MV-4-11 (cell line): Measurements from ENCODE around the gene TIPARP.
A peak's percentile ranks its signal among the peaks of the same experiment; 100 is the strongest.
"Not testable (repeated sequence)": the region's sequence is repeated elsewhere in the genome, so short reads cannot be mapped to it uniquely, and the experiment has no call there.

Experiments used
- DNase-seq: peaks from one replicate; lab custom pipeline; 2025; lab: John Stamatoyannopoulos, UW

Gene TIPARP

DNA sequence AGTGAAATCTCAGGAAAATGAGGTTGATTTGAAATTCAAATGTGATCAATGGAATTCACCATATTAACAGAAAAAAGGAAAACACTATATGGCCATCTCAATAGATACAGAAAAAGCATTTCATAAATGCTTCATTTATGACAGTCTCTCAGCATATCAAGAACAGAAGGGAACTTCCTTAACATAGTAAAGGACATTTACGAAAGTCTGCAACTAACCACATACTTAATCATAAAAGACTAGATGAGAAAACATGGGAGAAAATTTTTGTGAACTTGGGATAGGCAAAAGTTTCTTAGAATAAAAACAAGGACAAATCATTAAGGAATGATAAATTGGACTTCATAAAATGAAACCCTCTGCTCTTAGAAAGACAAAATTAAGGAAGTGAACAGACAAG is 24.7 kb upstream of the TIPARP start:
- DNase-seq: peak; percentile 68

DNA sequence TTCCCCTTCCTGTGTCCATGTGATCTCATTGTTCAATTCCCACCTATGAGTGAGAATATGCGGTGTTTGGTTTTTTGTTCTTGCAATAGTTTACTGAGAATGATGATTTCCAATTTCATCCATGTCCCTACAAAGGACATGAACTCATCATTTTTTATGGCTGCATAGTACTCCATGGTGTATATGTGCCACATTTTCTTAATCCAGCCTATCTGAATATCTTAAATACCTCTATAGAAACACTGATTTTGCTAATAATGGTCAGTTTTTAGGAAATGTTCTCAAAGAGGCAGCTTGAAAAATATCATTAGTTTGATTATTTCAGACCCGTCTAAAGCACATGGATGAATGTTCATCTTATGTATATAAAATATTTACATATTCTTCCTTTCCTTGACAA is 21.7 kb upstream of the TIPARP start:
- not testable (repeated sequence) for DNase-seq

DNA sequence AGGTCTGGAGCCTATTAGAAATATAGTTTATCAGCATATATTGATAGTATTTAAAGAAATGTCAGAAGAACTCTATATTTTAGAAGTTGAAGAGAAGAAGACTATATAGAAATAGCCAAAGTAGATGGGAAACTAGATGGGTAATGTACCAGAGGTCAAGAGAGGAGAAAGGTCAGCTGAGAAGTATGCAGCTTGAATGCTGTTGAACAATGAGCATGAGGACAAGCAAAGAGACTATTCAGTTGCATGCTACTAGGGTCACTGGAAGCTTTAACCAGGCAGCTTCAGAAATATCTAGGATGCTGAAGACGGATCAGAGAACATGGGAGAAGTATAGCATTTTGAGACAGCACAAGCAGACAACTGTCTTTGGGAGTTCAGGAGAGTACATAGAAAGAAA is 19.6 kb upstream of the TIPARP start:
- no peak for DNase-seq

DNA sequence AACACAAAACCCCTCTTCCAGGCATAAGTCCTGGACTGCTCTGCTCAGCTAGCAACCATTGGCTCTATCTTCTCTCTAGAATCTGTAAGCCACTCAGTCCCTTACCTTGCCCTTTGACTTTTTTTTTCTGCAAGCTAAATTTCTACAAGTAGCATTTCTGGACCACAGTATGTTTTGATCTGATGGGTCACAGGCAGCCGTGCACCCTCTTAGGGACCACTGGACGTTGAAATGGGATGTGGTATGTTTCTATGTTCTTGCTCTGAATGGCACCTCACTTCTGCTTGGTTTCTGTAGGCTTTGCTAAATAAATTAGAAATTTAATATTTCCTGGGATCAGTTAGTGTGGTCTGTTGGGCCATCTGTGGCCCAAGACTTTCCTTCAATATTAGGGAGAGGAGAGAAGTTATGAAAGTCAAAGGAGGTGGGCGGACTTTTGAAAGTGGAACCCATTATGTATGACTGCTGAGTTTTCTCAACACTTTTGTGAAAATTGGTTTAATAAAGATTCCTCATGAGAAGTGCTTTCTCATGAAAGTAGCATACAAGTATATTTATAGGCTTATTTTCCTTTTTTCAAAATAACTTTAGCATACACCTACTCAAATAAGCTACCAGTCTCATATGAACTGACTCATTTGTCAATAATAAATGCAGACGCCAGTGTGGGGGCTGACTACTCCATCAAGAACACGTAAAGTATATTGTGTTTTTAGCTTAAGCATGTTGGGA is 18.4 kb upstream of the TIPARP start:
- peak; percentile 24 for DNase-seq

DNA sequence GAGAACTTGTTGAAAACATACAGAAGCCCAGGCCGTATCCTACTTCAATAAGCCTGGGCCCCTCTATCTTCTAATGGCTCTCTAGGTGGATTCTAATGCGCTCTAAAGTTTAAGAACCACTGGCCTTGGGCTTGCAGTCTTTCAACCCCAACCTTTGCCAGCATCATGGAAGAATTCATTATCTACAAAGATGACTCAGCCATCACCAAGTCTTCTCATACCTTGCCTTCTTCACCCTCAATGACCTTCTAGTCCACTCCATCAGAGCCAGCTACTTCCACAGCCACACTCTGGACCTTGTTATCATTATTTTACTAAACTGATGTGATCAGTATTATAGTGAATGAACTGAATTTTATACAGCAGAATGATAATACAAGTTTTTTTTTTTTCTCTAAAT is 16.9 kb upstream of the TIPARP start:
- DNase-seq: no peak

DNA sequence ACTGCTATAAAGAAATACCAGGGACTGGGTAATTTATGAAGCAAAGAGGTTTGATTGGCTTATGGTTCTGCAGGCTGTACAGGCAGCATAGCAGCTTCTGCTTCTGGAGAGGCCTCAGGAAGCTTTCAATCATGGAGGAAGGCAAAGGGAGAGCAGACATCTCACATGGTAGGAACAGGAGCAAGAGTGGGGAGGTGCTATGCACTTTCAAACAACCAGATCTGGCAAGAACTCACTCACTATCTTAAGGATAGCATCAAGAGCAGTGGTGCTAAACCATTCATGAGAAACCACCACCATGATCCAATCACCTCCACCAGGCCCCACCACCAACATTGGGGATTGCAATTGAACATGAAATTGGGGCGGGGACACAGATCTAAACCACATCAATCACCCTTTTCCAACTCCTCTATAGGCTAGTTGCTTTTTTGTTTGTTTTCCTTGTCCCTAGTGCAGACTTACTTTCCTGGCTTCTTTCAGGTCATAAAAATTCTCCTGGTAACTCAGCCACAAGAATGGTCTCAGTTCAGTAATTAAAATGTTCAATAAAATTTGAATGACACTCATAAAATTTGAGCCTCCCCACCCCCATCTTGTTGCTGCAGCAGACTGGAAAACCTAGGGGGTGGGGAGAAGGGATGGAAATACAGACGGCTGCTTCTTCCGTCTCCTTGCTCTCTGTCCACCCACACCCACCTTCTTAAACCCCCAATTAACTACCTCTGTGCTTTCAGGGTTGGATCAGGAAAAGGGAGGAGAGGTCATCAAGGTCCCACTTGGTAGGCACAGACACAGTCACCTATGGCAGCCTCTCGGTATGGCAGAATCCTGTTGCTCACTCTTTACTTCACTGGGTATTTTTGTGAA is 16.3 kb upstream of the TIPARP start:
- DNase-seq: no peak

DNA sequence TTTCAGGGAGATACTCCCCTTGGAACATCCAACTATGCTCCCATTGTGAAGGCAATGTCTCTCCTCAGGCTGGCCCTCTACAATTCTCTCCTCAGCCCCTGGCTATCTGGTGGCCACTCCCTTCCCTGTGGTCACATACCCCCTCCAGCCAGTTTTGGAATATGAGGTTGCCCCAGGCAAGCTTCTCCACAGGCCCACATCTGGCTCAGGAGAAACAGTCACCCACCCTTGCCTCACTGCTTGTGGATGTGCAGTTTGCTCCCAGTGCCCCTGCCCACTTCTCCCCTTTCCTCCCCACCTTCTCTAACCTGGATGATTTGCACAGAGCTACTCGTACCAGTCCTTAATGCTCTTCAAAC is 15.7 kb upstream of the TIPARP start:
- no peak for DNase-seq

DNA sequence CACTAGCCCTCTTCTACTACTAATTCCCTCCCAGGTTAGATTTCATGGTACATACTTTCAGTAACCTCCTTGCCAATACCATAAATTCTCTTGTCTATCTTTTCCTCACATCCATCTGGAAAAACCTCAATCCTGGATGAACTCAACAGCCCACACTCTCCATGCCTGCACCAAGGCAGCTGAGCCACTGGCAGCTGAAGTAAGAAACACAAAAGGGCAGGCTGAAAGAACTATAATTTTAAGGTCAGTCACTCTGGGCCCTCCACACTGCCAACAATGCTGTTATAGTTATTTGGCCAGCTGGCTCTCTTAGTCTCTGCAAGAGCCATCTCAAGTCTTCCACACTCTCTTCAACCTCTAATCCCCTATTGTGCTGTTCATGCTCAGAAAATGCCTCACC is 15.1 kb upstream of the TIPARP start:
- DNase-seq: no peak

DNA sequence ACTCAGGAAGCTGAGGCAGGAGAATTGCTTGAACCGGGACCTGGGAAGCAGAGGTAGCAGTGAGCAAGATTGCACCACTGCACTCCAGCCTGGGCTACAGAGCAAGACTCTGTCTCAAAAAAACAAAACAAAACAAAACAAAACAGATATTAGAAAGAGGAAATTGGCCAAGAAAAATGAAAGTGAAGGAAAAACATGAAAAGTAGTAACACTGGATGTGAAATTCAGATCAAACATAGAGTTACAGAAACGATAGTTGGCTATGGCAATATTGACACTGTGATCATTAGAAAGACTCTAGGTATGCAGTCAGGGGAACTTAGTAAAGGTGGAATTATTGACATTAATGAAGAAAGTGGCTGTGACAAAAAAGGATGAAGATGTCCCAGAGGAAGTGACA is 13.2 kb upstream of the TIPARP start:
- DNase-seq: peak; percentile 80

DNA sequence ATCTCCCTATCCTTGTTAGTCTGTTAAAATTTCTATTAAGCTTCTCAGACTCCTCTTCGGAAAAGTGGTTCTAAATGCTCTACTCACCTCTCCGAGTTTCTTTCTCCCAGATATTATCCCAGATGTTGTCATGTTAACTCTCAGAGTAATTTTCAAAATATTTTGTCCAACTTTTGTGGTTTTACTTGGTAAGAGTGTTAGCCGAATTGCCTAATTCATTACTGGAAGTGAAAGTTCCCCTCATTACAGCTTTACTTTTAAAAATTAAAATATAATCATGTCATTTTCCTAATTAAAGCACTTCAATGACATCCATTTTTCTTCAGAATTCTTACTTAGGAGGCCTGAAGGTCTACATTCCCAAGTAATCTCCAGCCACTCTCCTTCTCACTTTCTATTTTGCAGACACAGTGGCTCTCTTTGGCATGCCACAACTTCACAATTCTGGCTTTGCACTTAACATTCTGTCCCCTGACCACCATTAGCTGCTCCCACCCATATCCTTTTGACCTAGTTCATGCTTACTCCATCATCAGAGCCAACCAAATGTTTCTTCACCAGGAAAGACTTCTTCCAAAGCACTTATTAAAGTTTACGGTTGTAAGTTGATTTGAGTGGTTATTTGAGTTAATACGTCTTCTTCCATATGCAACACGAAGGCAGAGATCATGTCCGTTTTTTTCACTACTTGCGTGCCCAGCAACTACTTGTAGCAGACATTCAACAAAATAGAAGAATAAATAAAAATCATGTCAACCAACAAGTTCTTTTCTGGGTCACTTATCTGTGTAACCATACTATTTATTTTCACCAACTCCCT is 10.2 kb upstream of the TIPARP start:
- peak; percentile 74 for DNase-seq

DNA sequence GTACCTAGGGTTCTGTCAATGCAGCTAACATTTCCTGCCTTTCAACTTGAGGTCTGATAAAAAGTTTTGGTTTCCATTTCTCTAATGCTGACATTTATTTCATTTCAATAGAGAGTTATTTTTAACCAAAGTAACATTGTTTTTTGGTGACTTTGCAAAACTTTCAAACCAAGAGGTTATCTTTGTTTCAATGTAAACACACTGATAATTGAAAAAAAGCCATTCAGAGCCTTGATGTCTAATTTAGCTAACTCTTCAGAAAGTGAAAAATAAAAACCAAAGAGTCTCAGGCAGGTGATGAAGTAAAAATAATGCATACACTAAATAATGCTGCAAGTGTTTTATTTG is 9.6 kb upstream of the TIPARP start:
- DNase-seq: no peak

DNA sequence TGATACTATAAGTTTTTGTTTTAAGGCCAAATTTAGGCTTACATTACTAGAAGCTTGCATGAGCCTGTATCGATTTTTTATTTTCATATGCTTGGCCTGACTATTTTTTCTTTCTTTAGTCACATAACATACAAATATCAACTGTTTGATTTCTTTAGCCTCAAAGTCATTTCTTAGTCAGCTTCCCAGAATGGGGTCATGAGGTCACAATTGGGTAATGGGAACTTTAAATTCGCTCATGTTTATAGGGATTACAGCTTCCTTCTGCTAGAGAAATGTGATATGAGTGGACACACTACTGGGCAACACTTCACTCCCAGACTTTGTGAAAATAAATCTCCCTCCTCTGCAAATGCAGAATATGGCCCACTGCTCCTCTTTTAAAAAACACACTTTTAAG is 9.1 kb upstream of the TIPARP start:
- peak; percentile 80 for DNase-seq

DNA sequence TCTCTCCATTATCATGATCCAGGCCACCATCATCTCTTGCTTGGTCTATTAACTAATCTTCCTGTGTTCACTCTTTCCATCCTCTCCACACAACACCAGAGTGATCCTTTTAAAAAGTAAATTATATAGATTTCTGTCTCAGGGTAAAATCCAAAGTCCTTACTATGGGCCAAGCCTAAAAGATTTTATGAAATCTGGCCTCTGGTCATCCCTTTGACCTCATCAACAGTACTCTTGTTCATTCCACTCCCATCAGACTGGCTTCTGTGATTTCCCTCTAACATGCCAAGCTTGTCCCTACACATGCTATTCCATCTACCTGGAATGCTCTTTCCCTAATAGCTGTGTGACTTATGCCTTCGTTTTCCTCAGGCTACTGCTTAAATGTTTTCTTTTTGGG is 8.3 kb upstream of the TIPARP start:
- DNase-seq: no peak

DNA sequence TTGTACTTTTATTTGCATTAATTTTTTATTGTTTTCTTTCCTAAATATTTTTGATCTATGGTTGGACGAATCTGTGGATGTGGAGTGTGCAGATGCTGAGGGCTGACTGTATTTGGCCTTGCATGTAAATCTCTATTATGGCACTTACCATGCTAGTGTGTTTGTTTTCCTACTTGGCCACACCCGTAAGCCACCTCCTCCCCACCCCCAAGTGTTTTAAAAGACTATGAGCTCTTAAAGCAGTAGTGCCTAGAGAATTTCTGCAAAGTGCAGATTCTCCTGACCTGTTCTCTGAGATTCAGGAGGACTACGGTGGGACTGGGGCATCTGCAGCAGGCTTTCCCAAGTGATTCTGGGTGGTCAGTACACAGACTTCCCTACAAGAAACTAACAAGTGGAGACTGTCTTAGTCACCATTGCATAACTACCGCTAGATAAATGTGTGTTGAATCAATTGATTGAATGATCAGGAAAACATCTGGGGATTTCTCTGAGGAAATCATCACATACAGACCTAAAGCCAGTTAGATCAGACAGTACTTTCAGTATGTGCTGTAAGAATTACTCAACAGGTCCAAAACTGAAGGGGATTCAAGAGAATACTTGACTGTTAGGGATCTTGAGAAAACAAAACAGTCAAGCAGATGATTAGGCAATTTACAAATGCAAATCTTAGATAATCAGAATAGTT is 6.2 kb upstream of the TIPARP start:
- DNase-seq: peak; percentile 80

DNA sequence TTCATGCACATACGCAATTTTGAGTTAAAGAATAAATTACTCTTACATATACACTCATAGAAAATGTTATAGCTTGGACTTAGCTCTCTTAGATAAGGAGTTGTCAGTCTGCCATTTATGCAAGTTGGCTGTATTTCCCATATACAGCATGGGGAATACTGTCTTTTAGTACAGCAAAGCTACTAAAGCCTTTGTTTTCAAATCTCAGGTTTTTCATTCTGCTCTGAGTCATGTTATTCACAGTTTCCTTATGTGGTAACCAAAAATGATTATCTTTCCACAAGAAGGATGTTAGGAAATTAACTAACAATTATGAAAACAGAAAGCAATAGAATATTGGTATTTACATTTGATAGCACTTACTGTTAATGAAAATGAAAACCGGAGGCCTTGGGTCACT is 4.3 kb upstream of the TIPARP start:
- DNase-seq: no peak

DNA sequence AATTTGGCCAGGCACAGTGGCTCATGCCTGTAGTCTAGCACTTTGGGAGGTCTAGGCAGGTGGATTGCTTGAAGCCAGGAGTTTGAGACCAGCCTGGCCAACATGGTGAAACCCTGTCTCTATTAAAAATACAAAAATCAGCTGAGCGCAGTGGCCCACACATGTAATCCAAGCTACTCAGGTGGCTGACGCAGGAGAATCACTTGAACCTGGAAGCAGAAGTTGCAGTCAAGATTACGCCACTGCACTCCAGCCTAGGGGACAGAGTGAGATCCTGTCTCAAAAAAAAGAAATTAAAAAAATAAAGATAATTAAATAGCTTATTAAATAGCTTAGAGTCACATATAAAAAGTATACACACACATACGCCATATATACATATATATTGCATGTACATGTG is 3.7 kb upstream of the TIPARP start:
- DNase-seq: no peak

DNA sequence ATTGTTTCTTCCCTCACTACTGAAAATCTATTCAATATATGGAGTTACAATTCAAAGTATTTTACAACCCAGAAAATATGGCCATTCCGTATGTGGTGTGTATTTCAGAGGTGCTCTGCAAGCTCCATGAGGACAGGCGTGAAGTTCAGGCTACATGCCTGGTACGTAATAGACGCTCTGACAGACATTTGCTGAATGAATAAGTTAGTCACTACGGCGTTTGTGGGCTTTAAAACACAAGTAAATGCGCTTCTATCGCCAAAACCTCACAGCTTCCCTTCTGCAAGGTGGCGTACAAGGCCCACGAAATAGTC is 701 bp upstream of the TIPARP start:
- DNase-seq: no peak

DNA sequence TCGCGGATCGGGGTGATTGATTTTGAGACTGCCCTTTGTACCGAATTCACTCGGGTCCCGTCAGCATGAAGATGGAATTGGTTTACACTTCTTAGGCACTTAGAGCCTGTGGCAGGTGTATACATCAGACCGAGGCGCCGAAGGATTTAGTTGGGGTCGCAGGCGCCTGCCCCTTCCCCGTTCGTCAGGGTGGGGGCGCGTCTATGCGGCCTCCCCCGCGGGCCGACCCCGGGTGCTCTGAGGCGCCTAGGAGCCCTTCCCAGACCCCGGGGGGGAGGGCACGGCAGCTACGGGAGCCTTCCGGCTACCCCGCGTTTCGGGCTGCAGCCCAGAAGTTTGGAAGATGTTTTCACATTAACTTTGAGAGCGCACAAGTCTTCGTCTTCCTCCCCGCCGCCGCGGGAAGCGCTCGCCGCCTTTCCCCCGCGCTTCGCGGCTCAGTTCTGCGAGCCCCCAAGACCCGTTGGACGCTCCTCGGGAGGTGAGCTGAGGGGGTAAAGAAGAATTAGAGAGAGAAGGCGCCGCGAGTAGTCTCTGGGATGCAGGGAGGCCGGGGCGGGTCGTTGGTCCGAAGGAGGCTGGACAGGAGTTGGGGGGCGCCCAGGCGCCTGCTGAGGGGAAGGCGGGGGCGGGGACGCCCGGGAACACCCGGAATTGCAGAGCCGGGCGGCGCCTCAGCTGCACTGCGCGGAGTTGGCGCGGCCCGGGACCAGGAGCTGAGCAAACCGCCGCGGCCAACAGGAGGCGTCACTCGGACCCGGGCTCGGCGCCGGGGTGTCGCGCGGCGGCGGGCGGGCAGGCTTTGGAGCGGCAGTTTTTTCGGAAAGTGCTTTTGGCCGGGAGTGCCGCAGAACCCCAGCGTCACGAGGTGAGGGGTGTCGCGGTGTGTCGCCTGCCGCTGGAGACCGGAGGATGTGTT is 780 bp downstream of the TIPARP start:
- DNase-seq: peak; percentile 14

DNA sequence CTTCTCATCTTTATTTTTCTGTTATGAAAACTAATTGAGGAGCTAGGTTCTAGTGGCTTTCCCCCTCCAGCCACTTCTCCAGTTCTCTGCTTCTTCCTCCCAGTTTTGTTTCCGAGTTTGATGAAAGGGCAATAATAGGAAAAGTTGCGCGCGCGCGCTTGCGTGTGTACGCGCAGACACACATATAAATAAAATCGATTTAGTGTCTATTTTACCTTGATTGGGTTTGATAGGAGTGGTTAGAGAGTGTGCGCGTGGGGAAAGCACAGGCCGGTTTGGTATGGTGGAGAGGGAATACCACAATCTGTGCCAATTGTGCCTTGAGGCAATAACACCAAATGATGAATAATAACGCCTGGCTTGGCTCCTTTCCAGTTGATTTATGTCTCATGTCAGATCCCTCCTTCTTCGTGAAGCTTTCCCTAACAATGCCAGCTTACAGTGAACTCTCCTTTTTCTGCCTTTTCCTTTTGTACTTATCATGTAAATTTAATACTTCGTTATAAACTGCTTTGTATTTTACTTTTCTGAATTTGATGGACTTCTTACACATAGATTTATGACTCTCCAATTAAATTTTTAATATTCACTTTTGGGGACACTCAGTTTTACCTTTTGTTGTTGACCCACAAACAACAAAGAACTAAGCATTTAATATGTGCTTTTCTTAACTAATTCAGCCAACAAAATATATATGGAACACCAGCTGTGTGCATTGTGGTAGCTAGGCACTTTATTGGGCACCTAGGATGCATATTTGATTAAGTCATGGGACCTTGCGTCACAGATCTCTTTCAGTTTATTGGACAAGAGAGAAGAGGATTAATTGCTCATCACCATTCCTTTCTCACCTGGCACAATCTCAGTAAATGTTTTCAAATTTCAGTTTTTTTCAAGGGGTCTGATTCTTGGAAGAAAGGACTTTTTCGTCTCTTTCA is 1.7 kb downstream of the TIPARP start:
- peak; percentile 30 for DNase-seq
